Muscle of back (tissue), 11 donors: ENCODE measurements around the gene SCMH1. TPM values are rescaled to one million over a fixed set of nuclear protein-coding genes. Genes with fewer than 3 reads are reported as not detected.

ENCODE experiments used
- DNase-seq, 3 donors: peaks; one replicate each; pipeline versions ENCODE4 v3.0.0 to v3.0.0-alpha.2; 2013
- polyA plus RNA-seq, 10 donors: library from polyadenylated mRNA; unstranded; fragments of 120-200 nt; gene quantifications; one replicate each; pipeline ENCODE4 v1.2.1, GENCODE V29; 2013; ENCODE audit not compliant: insufficient read length in 10 of 10

Gene SCMH1
- polyA plus RNA-seq, 10 donors, result 27.2 to 39.1 (median 34.5) TPM

- no peak for DNase-seq
These were observed 214.0 kb downstream of the SCMH1 start for GRCh38 chr1:41028034-41028642.

GRCh38 chr1:41025979-41026819, 215.9 kb downstream of the SCMH1 start:
- no peak for DNase-seq

GRCh38 chr1:41024953-41025352, 217.2 kb downstream of the SCMH1 start:
- DNase-seq, result no peak

GRCh38 chr1:41023279-41023990, 218.7 kb downstream of the SCMH1 start:
- DNase-seq, result no peak

GRCh38 chr1:41022424-41022823, 219.7 kb downstream of the SCMH1 start:
- DNase-seq, result no peak

GRCh38 chr1:41021526-41022308, 220.4 kb downstream of the SCMH1 start, which contains the start of gene SLFNL1:
TSS of gene SLFNL1 (minus strand) at chr1:41021725. CDS start at chr1:41020660, 1,065 bp downstream.
- no peak for DNase-seq

- DNase-seq, result no peak
These were observed 221.5 kb downstream of the SCMH1 start for GRCh38 chr1:41020654-41021053.

GRCh38 chr1:41020109-41020576, 222.0 kb downstream of the SCMH1 start:
- DNase-seq, result no peak

- DNase-seq, result no peak
These were observed 222.8 kb downstream of the SCMH1 start for GRCh38 chr1:41019353-41019745.

GRCh38 chr1:41018018-41018410, 224.1 kb downstream of the SCMH1 start:
- no peak for DNase-seq

- DNase-seq, result no peak
These were observed 224.7 kb downstream of the SCMH1 start for GRCh38 chr1:41017141-41018017.

GRCh38 chr1:41015897-41016470, 226.1 kb downstream of the SCMH1 start:
- DNase-seq, result no peak

GRCh38 chr1:41015281-41015896, 226.7 kb downstream of the SCMH1 start:
- DNase-seq, result no peak

- no peak for DNase-seq
These were observed 227.2 kb downstream of the SCMH1 start for GRCh38 chr1:41014871-41015270.

GRCh38 chr1:41013796-41014195, 228.3 kb downstream of the SCMH1 start:
- DNase-seq, result peak in 1 of 3 donors; percentile 46

GRCh38 chr1:41013024-41013423, 229.1 kb downstream of the SCMH1 start:
- no peak for DNase-seq

- no peak for DNase-seq
These were observed 231.8 kb downstream of the SCMH1 start for GRCh38 chr1:41010345-41010744.

GRCh38 chr1:41009466-41009865, 232.6 kb downstream of the SCMH1 start:
- DNase-seq, result no peak

- no peak for DNase-seq
These were observed 234.9 kb downstream of the SCMH1 start for GRCh38 chr1:41006942-41007865.
